ENCODE data around the gene SCAF1. TPM values are rescaled to one million over a fixed set of nuclear protein-coding genes. Genes with fewer than 3 reads are reported as not detected.

The SCAF1 gene
- total RNA-seq, 2 donors from 2014 or later = 47.9 to 80.8 TPM

DNA sequence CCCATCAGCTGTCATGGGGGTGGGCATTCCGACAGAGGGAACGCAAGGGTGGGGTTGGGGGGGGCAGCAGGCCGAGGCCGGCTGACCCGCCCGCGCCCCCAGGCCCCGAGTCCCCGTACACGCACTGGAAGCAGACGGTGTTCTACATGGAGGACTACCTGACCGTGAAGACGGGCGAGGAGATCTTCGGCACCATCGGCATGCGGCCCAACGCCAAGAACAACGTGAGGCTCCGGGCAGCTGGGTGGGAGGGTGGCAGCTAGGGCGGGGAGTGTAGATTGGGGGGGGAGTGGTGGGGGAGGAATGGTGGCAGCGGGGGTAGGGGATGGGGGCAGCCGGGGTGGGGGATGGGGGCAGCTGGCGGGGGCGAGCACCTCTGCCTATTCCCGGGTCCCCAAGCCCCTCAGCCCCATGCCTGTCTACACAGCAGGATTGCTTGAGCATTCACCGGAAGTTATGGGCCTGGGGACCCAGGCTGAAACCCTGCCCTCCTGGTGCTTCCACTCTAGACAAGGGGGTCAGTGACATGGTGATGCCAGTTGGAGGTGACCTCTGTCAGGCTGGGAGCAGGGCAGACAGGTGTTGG, 44.6 kb downstream of the SCAF1 start:
- Histone ChIP-seq H3K27me3 (replicated peaks; ENCODE audit: insufficient read depth) (no peaks in the 10 kb centered on the region), H3K36me3 (peaks cover 9 to 29% of the 10 kb centered on the region in 2 donors), H3K27ac (no peak overlapping the region), H3K9me3 (no peaks in the 10 kb centered on the region), H3K4me3 (no peak overlapping the region), H3K4me1 (replicated peaks) (no peaks in the 10 kb centered on the region)
- no peak for DNase-seq (ENCODE audit: low spot score)
- 87% methylated on average over 21 of the region's 27 CpGs for WGBS
- TF ChIP-seq, protein P1, sequence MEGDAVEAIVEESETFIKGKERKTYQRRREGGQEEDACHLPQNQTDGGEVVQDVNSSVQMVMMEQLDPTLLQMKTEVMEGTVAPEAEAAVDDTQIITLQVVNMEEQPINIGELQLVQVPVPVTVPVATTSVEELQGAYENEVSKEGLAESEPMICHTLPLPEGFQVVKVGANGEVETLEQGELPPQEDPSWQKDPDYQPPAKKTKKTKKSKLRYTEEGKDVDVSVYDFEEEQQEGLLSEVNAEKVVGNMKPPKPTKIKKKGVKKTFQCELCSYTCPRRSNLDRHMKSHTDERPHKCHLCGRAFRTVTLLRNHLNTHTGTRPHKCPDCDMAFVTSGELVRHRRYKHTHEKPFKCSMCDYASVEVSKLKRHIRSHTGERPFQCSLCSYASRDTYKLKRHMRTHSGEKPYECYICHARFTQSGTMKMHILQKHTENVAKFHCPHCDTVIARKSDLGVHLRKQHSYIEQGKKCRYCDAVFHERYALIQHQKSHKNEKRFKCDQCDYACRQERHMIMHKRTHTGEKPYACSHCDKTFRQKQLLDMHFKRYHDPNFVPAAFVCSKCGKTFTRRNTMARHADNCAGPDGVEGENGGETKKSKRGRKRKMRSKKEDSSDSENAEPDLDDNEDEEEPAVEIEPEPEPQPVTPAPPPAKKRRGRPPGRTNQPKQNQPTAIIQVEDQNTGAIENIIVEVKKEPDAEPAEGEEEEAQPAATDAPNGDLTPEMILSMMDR (IDR thresholded peaks at IDR 0.05) = no peak
- no peak for TF ChIP-seq POLR2AphosphoS5 (IDR thresholded peaks at IDR 0.05)
- TF ChIP-seq POLR2A (IDR thresholded peaks at IDR 0.05) = no peak
- intact Hi-C loops (cut with DNase I) = no loop called here

DNA sequence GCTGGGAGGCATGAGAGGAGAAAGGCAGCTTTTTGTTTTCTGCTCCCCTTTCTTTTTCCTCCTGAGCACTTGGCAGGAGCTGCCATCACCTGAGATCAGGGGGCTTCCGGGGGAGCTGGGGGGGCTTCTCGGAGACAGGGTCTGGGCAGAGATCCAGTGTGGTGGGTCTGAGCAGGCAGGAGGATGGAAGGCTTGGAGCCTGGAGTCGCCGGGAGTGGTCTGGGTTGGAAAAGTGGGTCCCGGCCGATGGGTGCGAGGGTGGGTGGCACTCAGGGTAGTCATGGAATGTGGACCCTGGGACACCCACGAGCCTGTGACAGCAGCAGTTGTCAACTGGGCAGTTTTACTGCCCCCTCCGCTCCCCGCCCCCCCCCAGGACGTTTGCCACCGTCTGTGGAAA, 45.1 kb downstream of the SCAF1 start:
- Histone ChIP-seq H3K4me3 (no peak overlapping the region), H3K4me1 (replicated peaks) (no peaks in the 10 kb centered on the region), H3K27me3 (replicated peaks; ENCODE audit: insufficient read depth) (no peaks in the 10 kb centered on the region), H3K27ac (no peak overlapping the region), H3K9me3 (no peaks in the 10 kb centered on the region), H3K36me3 (peaks cover 4 to 25% of the 10 kb centered on the region in 2 donors)
- no peak for DNase-seq (ENCODE audit: low spot score)
- WGBS = 65% methylated on average over 12 of the region's 12 CpGs
- TF ChIP-seq, protein P1 (IDR thresholded peaks at IDR 0.05) = no peak
- no peak for TF ChIP-seq POLR2AphosphoS5 (IDR thresholded peaks at IDR 0.05)
- no peak for TF ChIP-seq POLR2A (IDR thresholded peaks at IDR 0.05)
- intact Hi-C loops (cut with DNase I) = no loop called here

DNA sequence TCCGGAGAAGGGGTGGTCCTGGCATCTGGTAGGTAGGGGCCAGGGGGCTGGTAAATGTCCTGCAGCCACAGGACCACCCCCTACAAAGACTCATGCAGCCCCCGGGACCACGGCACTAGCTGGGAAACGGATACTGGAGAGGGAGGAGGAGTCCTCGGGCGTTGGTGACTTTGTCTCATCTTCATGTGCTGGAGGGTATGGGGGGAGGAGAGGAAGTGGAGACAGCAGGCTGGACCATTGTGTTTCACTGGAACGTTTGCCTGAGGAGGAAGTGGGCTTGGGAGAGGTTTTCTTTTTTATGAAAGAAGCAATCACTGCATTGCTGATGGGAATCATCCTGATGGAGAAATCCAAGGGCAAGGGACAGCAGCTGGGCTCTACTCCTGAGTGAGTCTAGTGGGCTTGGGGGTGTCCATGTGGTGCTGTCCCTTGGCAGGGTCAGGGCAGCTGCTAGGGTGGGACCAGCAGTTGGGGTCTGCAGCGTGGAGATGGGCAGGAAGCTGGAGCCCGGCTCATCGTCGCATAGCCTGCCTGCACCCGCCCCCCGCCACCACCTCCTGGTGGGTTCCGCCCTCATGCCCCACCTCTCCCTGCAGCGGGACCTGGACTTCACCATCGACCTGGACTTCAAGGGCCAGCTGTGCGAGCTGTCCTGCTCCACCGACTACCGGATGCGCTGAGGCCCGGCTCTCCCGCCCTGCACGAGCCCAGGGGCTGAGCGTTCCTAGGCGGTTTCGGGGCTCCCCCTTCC, 45.7 kb downstream of the SCAF1 start:
- Histone ChIP-seq H3K4me3 (no peak overlapping the region), H3K27me3 (replicated peaks; ENCODE audit: insufficient read depth) (no peaks in the 10 kb centered on the region), H3K4me1 (replicated peaks) (no peaks in the 10 kb centered on the region), H3K36me3 (peaks cover 0 to 21% of the 10 kb centered on the region in 2 donors), H3K9me3 (no peaks in the 10 kb centered on the region), H3K27ac (no peak overlapping the region)
- no peak for TF ChIP-seq POLR2AphosphoS5 (IDR thresholded peaks at IDR 0.05)
- TF ChIP-seq POLR2A (IDR thresholded peaks at IDR 0.05) = no peak
- TF ChIP-seq, protein P1 (IDR thresholded peaks at IDR 0.05) = no peak
- no peak for DNase-seq (ENCODE audit: low spot score)
- intact Hi-C loops (cut with DNase I) = no loop called here
- 66% methylated on average over 26 of the region's 26 CpGs for WGBS

DNA sequence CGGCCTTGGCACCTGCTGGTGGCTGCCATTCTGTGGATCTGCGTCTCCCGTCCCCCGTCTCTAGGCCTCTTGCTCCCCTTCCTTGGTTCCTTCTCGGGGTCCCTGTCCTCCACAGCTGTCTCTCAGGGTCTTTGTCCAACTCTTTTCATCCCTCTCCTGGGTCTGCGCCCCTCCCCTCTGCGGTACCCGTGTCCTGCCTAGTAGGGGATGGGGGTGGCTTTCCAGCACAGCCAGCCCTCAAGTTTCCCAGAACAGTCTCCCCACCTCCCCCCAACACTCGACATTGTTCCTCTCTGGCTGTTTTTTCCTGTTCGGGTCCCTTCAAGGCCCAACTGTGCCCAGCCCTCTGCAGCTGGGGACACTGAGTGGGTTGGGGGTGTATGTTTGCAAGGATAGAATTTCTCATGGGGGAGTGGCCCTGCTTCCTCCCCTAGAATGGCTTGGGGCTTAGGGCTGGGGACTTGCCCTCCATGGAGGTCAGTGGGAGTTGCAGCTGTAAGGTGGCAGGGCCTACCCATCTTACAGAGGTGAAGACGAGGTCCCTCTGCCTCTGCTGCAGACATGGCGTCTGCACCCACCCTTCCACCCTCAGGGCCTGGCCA, 46.6 kb downstream of the SCAF1 start:
- 75% methylated on average over 12 of the region's 12 CpGs for WGBS
- no peaks in the 10 kb centered on the region for H3K9me3 ChIP-seq
- intact Hi-C loops (cut with DNase I) = no loop called here
- H3K36me3 ChIP-seq = peaks cover 0 to 21% of the 10 kb centered on the region in 2 donors
- TF ChIP-seq POLR2AphosphoS5 (IDR thresholded peaks at IDR 0.05) = no peak
- no peaks in the 10 kb centered on the region for H3K4me1 ChIP-seq (replicated peaks)
- no peak overlapping the region for H3K27ac ChIP-seq
- H3K4me3 ChIP-seq = no peak overlapping the region
- no peak for DNase-seq (ENCODE audit: low spot score)
- H3K27me3 ChIP-seq (replicated peaks; ENCODE audit: insufficient read depth) = no peaks in the 10 kb centered on the region

Measured in prostate gland (tissue), 2 donors.